Neural cell (in vitro differentiated cells): ENCODE measurements around the gene PNPLA3.

Experiments
- CTCF ChIP-seq: fragments of 450-650 bp; IDR thresholded peaks from 2 replicates; pipeline ENCODE4 v1.5.1; 2014; ENCODE audit warnings: antibody characterized with exemption, mild to moderate bottlenecking, moderate library complexity; ENCODE audit not compliant: poor library complexity, severe bottlenecking
- POLR2AphosphoS5 ChIP-seq: IDR thresholded peaks from 2 replicates; pipeline ENCODE4 v1.6.1; 2012
- SMC3 ChIP-seq: fragments of 450-650 bp; conservative IDR thresholded peaks from 2 replicates; pipeline ENCODE4 v1.6.1; 2014; ENCODE audit warnings: antibody characterized with exemption, mild to moderate bottlenecking, moderate library complexity; ENCODE audit not compliant: poor library complexity
- TF ChIP-seq, protein P1 (sequence below): IDR thresholded peaks from 2 replicates; pipeline ENCODE4 v1.6.1; 2012; ENCODE audit warnings: borderline replicate concordance

DNA sequence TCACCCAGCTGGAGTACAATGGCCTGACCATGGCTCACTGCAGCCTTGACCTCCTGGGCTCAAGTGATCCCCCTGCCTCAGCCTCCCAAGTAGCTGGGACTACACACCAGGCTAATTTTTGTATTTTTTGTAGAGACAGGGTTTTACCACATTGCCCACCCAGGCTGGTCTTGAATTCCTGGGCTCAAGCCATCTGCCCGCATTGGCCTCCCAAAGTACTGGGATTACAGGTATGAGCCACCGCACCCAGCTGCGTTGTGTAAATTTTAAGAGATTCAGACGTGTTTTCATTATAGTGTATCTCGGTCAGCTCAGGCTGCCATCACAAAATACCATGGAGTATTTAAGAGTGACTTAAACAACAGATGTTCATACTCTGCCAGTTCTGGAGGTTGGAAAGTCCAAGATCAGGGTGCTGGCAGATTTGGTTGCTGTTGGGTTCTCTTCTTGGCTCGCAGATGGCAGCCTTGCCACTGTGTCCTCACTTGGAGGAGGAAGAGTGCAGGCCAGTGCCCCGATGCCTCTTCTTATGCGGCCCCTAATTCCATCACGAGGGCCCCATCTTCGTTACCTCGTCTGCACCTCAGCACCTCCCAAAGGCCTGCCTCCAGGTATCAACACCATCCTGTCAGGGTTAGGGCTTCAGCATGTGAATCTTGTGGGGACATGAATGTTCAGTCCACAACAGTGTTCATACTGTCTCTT is 67.9 kb downstream of the PNPLA3 start:
- TF ChIP-seq POLR2AphosphoS5 (no peak), CTCF (no peak), SMC3 (no peak)
- TF ChIP-seq, protein P1, sequence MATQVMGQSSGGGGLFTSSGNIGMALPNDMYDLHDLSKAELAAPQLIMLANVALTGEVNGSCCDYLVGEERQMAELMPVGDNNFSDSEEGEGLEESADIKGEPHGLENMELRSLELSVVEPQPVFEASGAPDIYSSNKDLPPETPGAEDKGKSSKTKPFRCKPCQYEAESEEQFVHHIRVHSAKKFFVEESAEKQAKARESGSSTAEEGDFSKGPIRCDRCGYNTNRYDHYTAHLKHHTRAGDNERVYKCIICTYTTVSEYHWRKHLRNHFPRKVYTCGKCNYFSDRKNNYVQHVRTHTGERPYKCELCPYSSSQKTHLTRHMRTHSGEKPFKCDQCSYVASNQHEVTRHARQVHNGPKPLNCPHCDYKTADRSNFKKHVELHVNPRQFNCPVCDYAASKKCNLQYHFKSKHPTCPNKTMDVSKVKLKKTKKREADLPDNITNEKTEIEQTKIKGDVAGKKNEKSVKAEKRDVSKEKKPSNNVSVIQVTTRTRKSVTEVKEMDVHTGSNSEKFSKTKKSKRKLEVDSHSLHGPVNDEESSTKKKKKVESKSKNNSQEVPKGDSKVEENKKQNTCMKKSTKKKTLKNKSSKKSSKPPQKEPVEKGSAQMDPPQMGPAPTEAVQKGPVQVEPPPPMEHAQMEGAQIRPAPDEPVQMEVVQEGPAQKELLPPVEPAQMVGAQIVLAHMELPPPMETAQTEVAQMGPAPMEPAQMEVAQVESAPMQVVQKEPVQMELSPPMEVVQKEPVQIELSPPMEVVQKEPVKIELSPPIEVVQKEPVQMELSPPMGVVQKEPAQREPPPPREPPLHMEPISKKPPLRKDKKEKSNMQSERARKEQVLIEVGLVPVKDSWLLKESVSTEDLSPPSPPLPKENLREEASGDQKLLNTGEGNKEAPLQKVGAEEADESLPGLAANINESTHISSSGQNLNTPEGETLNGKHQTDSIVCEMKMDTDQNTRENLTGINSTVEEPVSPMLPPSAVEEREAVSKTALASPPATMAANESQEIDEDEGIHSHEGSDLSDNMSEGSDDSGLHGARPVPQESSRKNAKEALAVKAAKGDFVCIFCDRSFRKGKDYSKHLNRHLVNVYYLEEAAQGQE, result no peak
